Psoas muscle (tissue), 8 donors: ENCODE results near the gene EBF3. TPM values are rescaled to one million over a fixed set of nuclear protein-coding genes. Genes with fewer than 3 reads are reported as not detected.

Source experiments
- ATAC-seq, 4 donors: fragments of 200-7000 bp; cut with Tn5 transposase; one replicate each; pipeline ENCODE4 v1.9.1; 2020; ENCODE audit warnings: moderate library complexity in 3 of 4, mild to moderate bottlenecking in 2 of 4
- DNase-seq, 2 donors: peaks; one replicate each; pipeline ENCODE4 v3.0.0-alpha.2; 2020
- H3K27ac ChIP-seq: fragments of 200-600 bp; one replicate; pipeline ENCODE4 v1.8.0; 2022
- H3K27me3 ChIP-seq, 3 donors: fragments of 200-600 bp in 1 of 3; one replicate each; pipeline versions ENCODE4 v1.6.1 to v1.8.0; 2013 to 2022; ENCODE audit warnings: low read length in 2 of 3, mild to moderate bottlenecking in 2 of 3, moderate library complexity in 1 of 3; ENCODE audit not compliant: insufficient read depth in 3 of 3
- H3K36me3 ChIP-seq, 2 donors: fragments of 200-600 bp in 1 of 2; one replicate each; pipeline versions ENCODE4 v1.6.1 to v1.8.0; 2013 to 2022; ENCODE audit warnings: low read depth in 1 of 2, mild to moderate bottlenecking in 1 of 2, moderate library complexity in 1 of 2; ENCODE audit not compliant: insufficient read depth in 1 of 2
- H3K4me1 ChIP-seq: fragments of 200-600 bp; one replicate; pipeline ENCODE4 v1.8.0; 2022
- H3K4me3 ChIP-seq: fragments of 200-600 bp; one replicate; pipeline ENCODE4 v1.8.0; 2022; ENCODE audit warnings: mild to moderate bottlenecking
- H3K9me3 ChIP-seq: fragments of 200-600 bp; one replicate; pipeline ENCODE4 v1.8.0; 2022
- CTCF ChIP-seq: fragments of 200-600 bp; IDR thresholded peaks from one replicate; pipeline ENCODE4 v1.8.0; 2022; ENCODE audit warnings: antibody characterized with exemption
- WGBS, 3 donors: extraction: QIAGEN DNeasy Blood & Tissue Kit; methylation state at CpG; one replicate each; pipeline versions ENCODE4 v1.1.6 to v1.1.7; 2013; 5-methylcytosine and 5-hydroxymethylcytosine counted together
- intact Hi-C, 2 donors: fragments of 100-400 bp; cut with DNase I; formaldehyde crosslinking; loops; one replicate each; pipeline versions ENCODE4 v1.11.0 to v1.14.2; 2022
- polyA plus RNA-seq, 3 donors: library from polyadenylated mRNA; stranded (reverse); fragments of 200-250 nt; gene quantifications; one replicate each; pipeline ENCODE4 v1.2.3, GENCODE V29; 2013
- total RNA-seq, 4 donors: library from RNA; stranded (reverse); fragmentation: NEBNext Ultra II Directional in 2 of 4; extraction: Animal tissue kit (Norgen Biotek cat#: 25700) in 2 of 4; gene quantifications; one replicate each; pipeline versions ENCODE4 v1.2.1 to v1.2.4, GENCODE V29; 2021 to 2023
- donor health status: healthy with polysubstance abuse.
- donor health status: DM: no; HTN: no; CAD: no; lungs with moderate emphysema.
- donor health status: Bipolar disorder and iron deficiency.
- donor health status: healthy.
- donor health status: DM: yes; HTN: yes; CAD: no.
- donor health status: DM: no; HTN: no; CAD: no.
- donor health status: DM: no; HTN: no; CAD: no.
- donor health status: DM: yes; HTN: yes; CAD: no.

The EBF3 gene
- total and polyA plus RNA-seq, 7 donors: 3.2 to 10.1 (median 5.2) TPM

- Histone ChIP-seq H3K9me3 (no peaks in the 10 kb centered on the region), H3K36me3 (peaks cover 0 to 37% of the 10 kb centered on the region in 2 donors), H3K4me1 (peaks cover 3% of the 10 kb centered on the region), H3K27me3 (no peaks in the 10 kb centered on the region), H3K27ac (no peak overlapping the region), H3K4me3 (no peak overlapping the region)
- TF ChIP-seq CTCF: no peak
- intact Hi-C loops: no loop called here
- ATAC-seq (no peak), DNase-seq (no peak)
- 76 to 85% (median 76%) methylated on average over 2 of the region's 2 CpGs for WGBS, 3 donors
These were observed 98.1 kb downstream of the EBF3 start for GRCh38 chr10:129865960-129866359.

GRCh38 chr10:129865413-129865812 is 98.7 kb downstream of the EBF3 start:
- DNase-seq (peak in 1 of 2 donors; percentile 32), ATAC-seq (no peak)
- no peaks in the 10 kb centered on the region for H3K9me3 ChIP-seq
- H3K27me3 ChIP-seq: no peaks in the 10 kb centered on the region
- H3K4me1 ChIP-seq: peaks cover 3% of the 10 kb centered on the region
- 84 to 92% (median 85%) methylated on average over 7 of the region's 7 CpGs for WGBS, 3 donors
- peaks cover 0 to 37% of the 10 kb centered on the region in 2 donors for H3K36me3 ChIP-seq
- no peak overlapping the region for H3K4me3 ChIP-seq
- intact Hi-C loops: no loop called here
- TF ChIP-seq CTCF: no peak
- no peak overlapping the region for H3K27ac ChIP-seq

GRCh38 chr10:129864601-129865126 is 99.4 kb downstream of the EBF3 start:
- no peak for TF ChIP-seq CTCF
- H3K9me3 ChIP-seq: no peaks in the 10 kb centered on the region
- H3K27ac ChIP-seq: no peak overlapping the region
- H3K4me1 ChIP-seq: peaks cover 3% of the 10 kb centered on the region
- ATAC-seq (no peak), DNase-seq (peak in 1 of 2 donors; percentile 36)
- intact Hi-C loops: no loop called here
- H3K4me3 ChIP-seq: no peak overlapping the region
- no peaks in the 10 kb centered on the region for H3K27me3 ChIP-seq
- H3K36me3 ChIP-seq: peaks cover 0 to 41% of the 10 kb centered on the region in 2 donors
- WGBS, 3 donors: 72 to 75% (median 75%) methylated on average over 9 of the region's 9 CpGs

DNA sequence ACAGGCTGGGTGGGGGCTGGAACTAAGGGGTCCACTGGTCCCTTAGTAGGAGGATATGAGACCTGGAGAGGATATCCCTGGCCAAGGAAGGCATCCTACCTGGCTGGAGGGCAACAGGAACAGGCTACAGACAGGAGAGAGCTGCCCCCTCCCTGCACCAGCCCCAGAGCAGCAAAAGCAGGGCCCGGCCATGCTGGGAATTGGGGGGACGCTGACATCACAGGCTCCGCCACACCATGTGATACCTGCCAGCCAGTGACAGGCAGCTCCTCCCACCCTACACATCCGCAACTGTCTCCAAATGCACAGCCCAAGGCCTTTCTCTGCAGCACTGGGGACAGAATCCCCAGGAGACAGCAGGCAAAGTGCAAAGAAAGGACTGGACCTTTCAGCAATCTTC is 100.0 kb downstream of the EBF3 start:
- no peak for TF ChIP-seq CTCF
- no peak overlapping the region for H3K4me3 ChIP-seq
- WGBS, 3 donors: 88 to 97% (median 93%) methylated on average over 4 of the region's 4 CpGs
- H3K4me1 ChIP-seq: peaks cover 3% of the 10 kb centered on the region
- peaks cover 0 to 44% of the 10 kb centered on the region in 2 donors for H3K36me3 ChIP-seq
- no peaks in the 10 kb centered on the region for H3K27me3 ChIP-seq
- H3K9me3 ChIP-seq: no peaks in the 10 kb centered on the region
- intact Hi-C loops: no loop called here
- ATAC-seq (no peak), DNase-seq (peak in 1 of 2 donors; percentile 32)
- no peak overlapping the region for H3K27ac ChIP-seq

GRCh38 chr10:129863201-129863663 is 100.8 kb downstream of the EBF3 start:
- Histone ChIP-seq H3K27ac (no peak overlapping the region), H3K9me3 (no peaks in the 10 kb centered on the region), H3K4me3 (no peak overlapping the region), H3K36me3 (peaks cover 0 to 41% of the 10 kb centered on the region in 2 donors), H3K4me1 (peaks cover 3% of the 10 kb centered on the region), H3K27me3 (no peaks in the 10 kb centered on the region)
- ATAC-seq (no peak), DNase-seq (peak in 1 of 2 donors; percentile 47)
- TF ChIP-seq CTCF: no peak
- 65 to 73% (median 65%) methylated on average over 15 of the region's 15 CpGs for WGBS, 3 donors
- intact Hi-C loops: loop anchor here in 1 of 2 donors (2.0 kb wide), 1 partner anchor 20 kb away; no protein-coding TSS in a partner anchor
